HUES64 (cell line): Measurements from ENCODE around the gene CCDC7.
"Not testable (repeated sequence)": the region's sequence is repeated elsewhere in the genome, so short reads cannot be mapped to it uniquely, and the experiment has no call there.

Experiments
- H3K27ac ChIP-seq: 2 replicates; pipeline ENCODE4 v1.7.0; 2013; ENCODE audit warnings: low read depth, low read length, inconsistent platforms
- H3K27me3 ChIP-seq: 2 replicates; pipeline ENCODE4 v1.6.1; 2013; ENCODE audit warnings: mild to moderate bottlenecking, low read length; ENCODE audit not compliant: insufficient read depth
- H3K36me3 ChIP-seq: 2 replicates; pipeline ENCODE4 v1.6.1; 2013; ENCODE audit warnings: mild to moderate bottlenecking, low read length; ENCODE audit not compliant: insufficient read depth
- H3K4me1 ChIP-seq: 2 replicates; pipeline ENCODE4 v1.6.1; 2013; ENCODE audit warnings: mild to moderate bottlenecking, low read length, moderate library complexity; ENCODE audit not compliant: insufficient read depth
- H3K4me3 ChIP-seq: 2 replicates; pipeline ENCODE4 v1.5.1; 2013; ENCODE audit warnings: mild to moderate bottlenecking, low read length, moderate library complexity
- H3K9ac ChIP-seq: 2 replicates; pipeline ENCODE4 v1.6.1; 2013; ENCODE audit warnings: mild to moderate bottlenecking, low read depth, low read length
- H3K9me3 ChIP-seq: 2 replicates; pipeline ENCODE4 v1.6.1; 2013; ENCODE audit warnings: low read depth, low read length; ENCODE audit not compliant: insufficient read depth
- WGBS: fragments of 150-250, 120-280 bp; methylation state at CpG from one replicate; pipeline ENCODE4 v1.1.7; 2013; ENCODE audit warnings: missing lambda C conversion rate; 5-methylcytosine and 5-hydroxymethylcytosine counted together

Gene CCDC7

GRCh38 chr10:32501906-32502305, 56.0 kb downstream of the CCDC7 start:
- no peaks in the 10 kb centered on the region for H3K27me3 ChIP-seq
- no peaks in the 10 kb centered on the region for H3K36me3 ChIP-seq
- H3K9ac ChIP-seq, result no peak overlapping the region
- no peaks in the 10 kb centered on the region for H3K4me1 ChIP-seq
- H3K9me3 ChIP-seq, result peaks cover 16% of the 10 kb centered on the region
- H3K4me3 ChIP-seq, result no peak overlapping the region
- WGBS, result 72% methylated on average over 7 of the region's 7 CpGs
- H3K27ac ChIP-seq, result no peak overlapping the region

- H3K27me3 ChIP-seq, H3K9ac ChIP-seq, H3K36me3 ChIP-seq, H3K4me1 ChIP-seq, H3K27ac ChIP-seq, H3K4me3 ChIP-seq: not testable (repeated sequence)
- 94% methylated on average over 39 of the region's 39 CpGs for WGBS
- peaks cover 25% of the 10 kb centered on the region for H3K9me3 ChIP-seq
These were observed 60.0 kb downstream of the CCDC7 start for GRCh38 chr10:32505762-32506420.

- 88% methylated on average over 18 of the region's 18 CpGs for WGBS
- H3K9ac ChIP-seq, result no peak overlapping the region
These were observed 65.7 kb downstream of the CCDC7 start for GRCh38 chr10:32511599-32511998.

GRCh38 chr10:32516567-32517495, 70.9 kb downstream of the CCDC7 start:
- 98% methylated on average over 3 of the region's 4 CpGs for WGBS
- no peak overlapping the region for H3K27ac ChIP-seq
- no peaks in the 10 kb centered on the region for H3K36me3 ChIP-seq
- no peak overlapping the region for H3K4me3 ChIP-seq
- H3K4me1 ChIP-seq, result no peaks in the 10 kb centered on the region
- H3K9me3 ChIP-seq, result peaks cover 12% of the 10 kb centered on the region; the same call in 1 of the 2 replicates
- no peaks in the 10 kb centered on the region for H3K27me3 ChIP-seq
- H3K9ac ChIP-seq, result no peak overlapping the region

More at GRCh38 chr10:32511599-32511998, 65.7 kb downstream of the CCDC7 start:
- no peaks in the 10 kb centered on the region for H3K4me1 ChIP-seq
- H3K27me3 ChIP-seq, result no peaks in the 10 kb centered on the region
- no peak overlapping the region for H3K27ac ChIP-seq
- peaks cover 9% of the 10 kb centered on the region; the same call in 1 of the 2 replicates for H3K9me3 ChIP-seq
- no peak overlapping the region for H3K4me3 ChIP-seq
- H3K36me3 ChIP-seq, result no peaks in the 10 kb centered on the region

- Histone ChIP-seq H3K36me3 (no peaks in the 10 kb centered on the region), H3K9me3 (peaks cover 4% of the 10 kb centered on the region; the same call in 1 of the 2 replicates), H3K4me3 (no peak overlapping the region), H3K4me1 (no peaks in the 10 kb centered on the region), H3K9ac (no peak overlapping the region), H3K27me3 (no peaks in the 10 kb centered on the region), H3K27ac (no peak overlapping the region)
These were observed 84.3 kb downstream of the CCDC7 start for GRCh38 chr10:32530231-32530630.

GRCh38 chr10:32538256-32538655, 92.3 kb downstream of the CCDC7 start:
- H3K4me1 ChIP-seq, result no peaks in the 10 kb centered on the region
- H3K27ac ChIP-seq, result no peak overlapping the region
- H3K9me3 ChIP-seq, result peaks cover 4% of the 10 kb centered on the region; the same call in 1 of the 2 replicates
- 93% methylated on average over 3 of the region's 3 CpGs for WGBS
- no peak overlapping the region for H3K4me3 ChIP-seq
- H3K36me3 ChIP-seq, result no peaks in the 10 kb centered on the region
- no peak overlapping the region for H3K9ac ChIP-seq
- no peaks in the 10 kb centered on the region for H3K27me3 ChIP-seq

- no peak overlapping the region for H3K27ac ChIP-seq
- no peaks in the 10 kb centered on the region for H3K27me3 ChIP-seq
- WGBS, result 91% methylated on average over 6 of the region's 6 CpGs
These were observed 94.9 kb downstream of the CCDC7 start for GRCh38 chr10:32540691-32541470.

GRCh38 chr10:32548208-32548607, 102.3 kb downstream of the CCDC7 start:
- H3K9me3 ChIP-seq, result no peaks in the 10 kb centered on the region
- H3K27me3 ChIP-seq, result no peaks in the 10 kb centered on the region
- H3K27ac ChIP-seq, result no peak overlapping the region
- H3K36me3 ChIP-seq, result no peaks in the 10 kb centered on the region
- H3K4me1 ChIP-seq, result no peaks in the 10 kb centered on the region
- H3K9ac ChIP-seq, result no peak overlapping the region
- no peak overlapping the region for H3K4me3 ChIP-seq
- 91% methylated on average over 7 of the region's 7 CpGs for WGBS

More at GRCh38 chr10:32540691-32541470, 94.9 kb downstream of the CCDC7 start:
- Histone ChIP-seq H3K4me3 (no peak overlapping the region), H3K9me3 (no peaks in the 10 kb centered on the region), H3K36me3 (no peaks in the 10 kb centered on the region), H3K9ac (no peak overlapping the region), H3K4me1 (no peaks in the 10 kb centered on the region)

- Histone ChIP-seq H3K27ac (no peak overlapping the region), H3K9ac (no peak overlapping the region), H3K27me3 (no peaks in the 10 kb centered on the region), H3K4me3 (no peak overlapping the region), H3K4me1 (no peaks in the 10 kb centered on the region), H3K36me3 (no peaks in the 10 kb centered on the region), H3K9me3 (peaks cover 7% of the 10 kb centered on the region)
- 90% methylated on average over 2 of the region's 3 CpGs for WGBS
These were observed 110.9 kb downstream of the CCDC7 start for GRCh38 chr10:32556783-32557395.

GRCh38 chr10:32562695-32563094, 116.8 kb downstream of the CCDC7 start:
- not testable (repeated sequence) for H3K27me3 ChIP-seq, H3K4me3 ChIP-seq, H3K9me3 ChIP-seq, H3K4me1 ChIP-seq, H3K27ac ChIP-seq, H3K36me3 ChIP-seq, H3K9ac ChIP-seq
